HepG2 (cell line): Measurements from ENCODE around the gene SLC25A47. TPM values are rescaled to one million over a fixed set of nuclear protein-coding genes. Genes with fewer than 3 reads are reported as not detected.

Experiments used
- RARA ChIP-seq: IDR thresholded peaks from 2 replicates; pipeline ENCODE4 v1.6.1; 2016; ENCODE audit warnings: missing genetic modification reagents, missing compliant biosample characterization
- RXRA ChIP-seq: sonication (generic); formaldehyde crosslinking; IDR thresholded peaks from 2 replicates; pipeline ENCODE4 v1.5.1; 2020; ENCODE audit warnings: missing genetic modification reagents
- SKI ChIP-seq: fragments of 450-650 bp; IDR thresholded peaks from one replicate; pipeline ENCODE4 v1.6.1; 2018; ENCODE audit warnings: mild to moderate bottlenecking; ENCODE audit not compliant: partially characterized antibody
- ZNF263 ChIP-seq: sonication (generic); formaldehyde crosslinking; IDR thresholded peaks from 2 replicates; pipeline ENCODE4 v1.4.0; 2020; ENCODE audit warnings: missing genetic modification reagents
- ZNF326 ChIP-seq: sonication (generic); formaldehyde crosslinking; IDR thresholded peaks from 2 replicates; pipeline ENCODE4 v1.4.0; 2020; ENCODE audit warnings: missing genetic modification reagents, borderline replicate concordance
- polyA plus RNA-seq, 8 experiments: library from polyadenylated mRNA; depleted of rRNA in 3 of 8; stranded (reverse) in 7 of 8; unstranded in 1 of 8; fragments of >200 nt; fragmentation: Illumina TruSeq in 4 of 8; extraction: Trizol in 4 of 8; gene quantifications; 2 replicates each; pipeline versions ENCODE4 v1.2.1 to v1.2.3, GENCODE V29; 2011 to 2016; ENCODE audit warnings: low read depth in 4 of 8, missing spikeins in 1 of 8, mixed read lengths in 1 of 8; ENCODE audit not compliant: insufficient read depth in 1 of 8
- total RNA-seq, 5 experiments: library from RNA; depleted of rRNA; stranded (reverse); fragments of >200 nt; fragmentation: Illumina TruSeq; extraction: Trizol; gene quantifications; 2 replicates each; pipeline ENCODE4 v1.2.3, GENCODE V29; 2016; ENCODE audit warnings: low read depth in 1 of 5
- TF ChIP-seq, protein P1 (sequence below): sonication (generic); formaldehyde crosslinking; IDR thresholded peaks from 2 replicates; pipeline ENCODE4 v1.4.0; 2020; ENCODE audit warnings: missing genetic modification reagents
- TF ChIP-seq, protein P2 (sequence below): sonication (generic); formaldehyde crosslinking; IDR thresholded peaks from 2 replicates; pipeline ENCODE4 v1.4.0; 2020; ENCODE audit warnings: missing genetic modification reagents
- TF ChIP-seq, protein P3 (sequence below), 2 experiments: sonication (generic) in 1 of 2; formaldehyde crosslinking in 1 of 2; IDR thresholded peaks; 2 replicates each; pipeline versions ENCODE4 v1.5.1 to v1.6.1; 2011 to 2020; ENCODE audit warnings: borderline replicate concordance in 1 of 2, low read depth in 1 of 2, low read length in 1 of 2, mild to moderate bottlenecking in 1 of 2, missing genetic modification reagents in 1 of 2, moderate library complexity in 1 of 2
- TF ChIP-seq, protein P4 (sequence below): sonication (generic); formaldehyde crosslinking; IDR thresholded peaks from 2 replicates; pipeline ENCODE4 v1.8.0; 2022; ENCODE audit warnings: missing genetic modification reagents, mild to moderate bottlenecking, borderline replicate concordance
- TF ChIP-seq, protein P5 (sequence below): sonication (generic); formaldehyde crosslinking; IDR thresholded peaks from 2 replicates; pipeline ENCODE4 v1.5.1; 2020; ENCODE audit warnings: mild to moderate bottlenecking, missing genetic modification reagents, moderate library complexity
- TF ChIP-seq, protein P6 (sequence below): sonication (generic); formaldehyde crosslinking; IDR thresholded peaks from 2 replicates; pipeline ENCODE4 v1.9.0; 2022; ENCODE audit warnings: missing genetic modification reagents, mild to moderate bottlenecking, borderline replicate concordance
- TF ChIP-seq, protein P7 (sequence below): sonication (generic); formaldehyde crosslinking; IDR thresholded peaks from 2 replicates; pipeline ENCODE4 v1.8.0; 2022; ENCODE audit warnings: missing genetic modification reagents, mild to moderate bottlenecking, moderate library complexity, borderline replicate concordance

The SLC25A47 gene
- total and polyA plus RNA-seq, 2 of the 13 experiments (the other 11 are each of a cell fraction or from before 2014, with no cell fraction given) = 1.0 to 1.7 TPM

DNA sequence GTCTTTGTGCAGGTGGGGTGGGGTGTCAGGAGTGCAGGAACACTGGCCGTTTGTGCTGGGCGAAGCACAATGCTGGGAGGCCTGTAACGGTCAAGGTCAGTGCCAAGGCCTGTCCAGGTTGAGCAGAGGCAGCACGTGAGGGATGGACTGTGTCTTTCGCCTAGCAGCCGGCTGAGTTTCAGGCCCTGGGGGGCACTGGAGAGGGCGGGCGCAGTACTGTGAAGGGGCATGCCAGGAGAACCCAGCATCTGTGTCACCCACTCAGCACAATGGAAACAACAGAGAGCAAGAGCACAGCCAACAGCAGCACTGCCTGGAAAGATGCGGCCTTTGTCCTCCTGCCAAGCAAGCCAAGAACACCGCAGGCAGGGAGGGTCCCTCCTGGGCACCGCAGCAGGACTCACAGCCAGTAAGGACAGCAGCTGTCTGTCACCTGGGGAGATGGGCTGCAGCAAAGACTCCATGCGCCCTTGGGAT, 25.2 kb downstream of the SLC25A47 start (continued):
- TF ChIP-seq, protein P1, sequence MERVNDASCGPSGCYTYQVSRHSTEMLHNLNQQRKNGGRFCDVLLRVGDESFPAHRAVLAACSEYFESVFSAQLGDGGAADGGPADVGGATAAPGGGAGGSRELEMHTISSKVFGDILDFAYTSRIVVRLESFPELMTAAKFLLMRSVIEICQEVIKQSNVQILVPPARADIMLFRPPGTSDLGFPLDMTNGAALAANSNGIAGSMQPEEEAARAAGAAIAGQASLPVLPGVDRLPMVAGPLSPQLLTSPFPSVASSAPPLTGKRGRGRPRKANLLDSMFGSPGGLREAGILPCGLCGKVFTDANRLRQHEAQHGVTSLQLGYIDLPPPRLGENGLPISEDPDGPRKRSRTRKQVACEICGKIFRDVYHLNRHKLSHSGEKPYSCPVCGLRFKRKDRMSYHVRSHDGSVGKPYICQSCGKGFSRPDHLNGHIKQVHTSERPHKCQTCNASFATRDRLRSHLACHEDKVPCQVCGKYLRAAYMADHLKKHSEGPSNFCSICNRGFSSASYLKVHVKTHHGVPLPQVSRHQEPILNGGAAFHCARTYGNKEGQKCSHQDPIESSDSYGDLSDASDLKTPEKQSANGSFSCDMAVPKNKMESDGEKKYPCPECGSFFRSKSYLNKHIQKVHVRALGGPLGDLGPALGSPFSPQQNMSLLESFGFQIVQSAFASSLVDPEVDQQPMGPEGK = peak; percentile 52; the same call in 1 of the 2 replicates
- TF ChIP-seq, protein P2, sequence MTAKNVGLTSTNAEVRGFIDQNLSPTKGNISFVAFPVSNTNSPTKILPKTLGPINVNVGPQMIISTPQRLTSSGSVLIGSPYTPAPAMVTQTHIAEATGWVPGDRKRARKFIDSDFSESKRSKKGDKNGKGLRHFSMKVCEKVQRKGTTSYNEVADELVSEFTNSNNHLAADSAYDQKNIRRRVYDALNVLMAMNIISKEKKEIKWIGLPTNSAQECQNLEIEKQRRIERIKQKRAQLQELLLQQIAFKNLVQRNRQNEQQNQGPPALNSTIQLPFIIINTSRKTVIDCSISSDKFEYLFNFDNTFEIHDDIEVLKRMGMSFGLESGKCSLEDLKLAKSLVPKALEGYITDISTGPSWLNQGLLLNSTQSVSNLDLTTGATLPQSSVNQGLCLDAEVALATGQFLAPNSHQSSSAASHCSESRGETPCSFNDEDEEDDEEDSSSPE (CRISPR knock-in tag) = no peak
- TF ChIP-seq, protein P3, sequence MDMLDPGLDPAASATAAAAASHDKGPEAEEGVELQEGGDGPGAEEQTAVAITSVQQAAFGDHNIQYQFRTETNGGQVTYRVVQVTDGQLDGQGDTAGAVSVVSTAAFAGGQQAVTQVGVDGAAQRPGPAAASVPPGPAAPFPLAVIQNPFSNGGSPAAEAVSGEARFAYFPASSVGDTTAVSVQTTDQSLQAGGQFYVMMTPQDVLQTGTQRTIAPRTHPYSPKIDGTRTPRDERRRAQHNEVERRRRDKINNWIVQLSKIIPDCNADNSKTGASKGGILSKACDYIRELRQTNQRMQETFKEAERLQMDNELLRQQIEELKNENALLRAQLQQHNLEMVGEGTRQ (IDR thresholded peaks at IDR 0.05; ENCODE audit: low read depth, low read length) = 0 out of 2 replicates have a peak, but pooled peaks have one; percentile 12
- TF ChIP-seq, protein P3 (CRISPR knock-in tag; IDR thresholded peaks at IDR 0.05; ENCODE audit: borderline replicate concordance) = no peak
- TF ChIP-seq ZNF326 (CRISPR knock-in tag) = no peak
- peak; percentile 64 for TF ChIP-seq SKI
- TF ChIP-seq, protein P4, sequence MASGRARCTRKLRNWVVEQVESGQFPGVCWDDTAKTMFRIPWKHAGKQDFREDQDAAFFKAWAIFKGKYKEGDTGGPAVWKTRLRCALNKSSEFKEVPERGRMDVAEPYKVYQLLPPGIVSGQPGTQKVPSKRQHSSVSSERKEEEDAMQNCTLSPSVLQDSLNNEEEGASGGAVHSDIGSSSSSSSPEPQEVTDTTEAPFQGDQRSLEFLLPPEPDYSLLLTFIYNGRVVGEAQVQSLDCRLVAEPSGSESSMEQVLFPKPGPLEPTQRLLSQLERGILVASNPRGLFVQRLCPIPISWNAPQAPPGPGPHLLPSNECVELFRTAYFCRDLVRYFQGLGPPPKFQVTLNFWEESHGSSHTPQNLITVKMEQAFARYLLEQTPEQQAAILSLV (CRISPR knock-in tag) = no peak
- TF ChIP-seq RXRA (CRISPR knock-in tag) = peak; percentile 50; the same call in 1 of the 2 replicates
- TF ChIP-seq, protein P5, sequence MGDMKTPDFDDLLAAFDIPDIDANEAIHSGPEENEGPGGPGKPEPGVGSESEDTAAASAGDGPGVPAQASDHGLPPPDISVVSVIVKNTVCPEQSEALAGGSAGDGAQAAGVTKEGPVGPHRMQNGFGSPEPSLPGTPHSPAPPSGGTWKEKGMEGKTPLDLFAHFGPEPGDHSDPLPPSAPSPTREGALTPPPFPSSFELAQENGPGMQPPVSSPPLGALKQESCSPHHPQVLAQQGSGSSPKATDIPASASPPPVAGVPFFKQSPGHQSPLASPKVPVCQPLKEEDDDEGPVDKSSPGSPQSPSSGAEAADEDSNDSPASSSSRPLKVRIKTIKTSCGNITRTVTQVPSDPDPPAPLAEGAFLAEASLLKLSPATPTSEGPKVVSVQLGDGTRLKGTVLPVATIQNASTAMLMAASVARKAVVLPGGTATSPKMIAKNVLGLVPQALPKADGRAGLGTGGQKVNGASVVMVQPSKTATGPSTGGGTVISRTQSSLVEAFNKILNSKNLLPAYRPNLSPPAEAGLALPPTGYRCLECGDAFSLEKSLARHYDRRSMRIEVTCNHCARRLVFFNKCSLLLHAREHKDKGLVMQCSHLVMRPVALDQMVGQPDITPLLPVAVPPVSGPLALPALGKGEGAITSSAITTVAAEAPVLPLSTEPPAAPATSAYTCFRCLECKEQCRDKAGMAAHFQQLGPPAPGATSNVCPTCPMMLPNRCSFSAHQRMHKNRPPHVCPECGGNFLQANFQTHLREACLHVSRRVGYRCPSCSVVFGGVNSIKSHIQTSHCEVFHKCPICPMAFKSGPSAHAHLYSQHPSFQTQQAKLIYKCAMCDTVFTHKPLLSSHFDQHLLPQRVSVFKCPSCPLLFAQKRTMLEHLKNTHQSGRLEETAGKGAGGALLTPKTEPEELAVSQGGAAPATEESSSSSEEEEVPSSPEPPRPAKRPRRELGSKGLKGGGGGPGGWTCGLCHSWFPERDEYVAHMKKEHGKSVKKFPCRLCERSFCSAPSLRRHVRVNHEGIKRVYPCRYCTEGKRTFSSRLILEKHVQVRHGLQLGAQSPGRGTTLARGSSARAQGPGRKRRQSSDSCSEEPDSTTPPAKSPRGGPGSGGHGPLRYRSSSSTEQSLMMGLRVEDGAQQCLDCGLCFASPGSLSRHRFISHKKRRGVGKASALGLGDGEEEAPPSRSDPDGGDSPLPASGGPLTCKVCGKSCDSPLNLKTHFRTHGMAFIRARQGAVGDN = peak; percentile 54; the same call in 1 of the 2 replicates
- TF ChIP-seq, protein P6, sequence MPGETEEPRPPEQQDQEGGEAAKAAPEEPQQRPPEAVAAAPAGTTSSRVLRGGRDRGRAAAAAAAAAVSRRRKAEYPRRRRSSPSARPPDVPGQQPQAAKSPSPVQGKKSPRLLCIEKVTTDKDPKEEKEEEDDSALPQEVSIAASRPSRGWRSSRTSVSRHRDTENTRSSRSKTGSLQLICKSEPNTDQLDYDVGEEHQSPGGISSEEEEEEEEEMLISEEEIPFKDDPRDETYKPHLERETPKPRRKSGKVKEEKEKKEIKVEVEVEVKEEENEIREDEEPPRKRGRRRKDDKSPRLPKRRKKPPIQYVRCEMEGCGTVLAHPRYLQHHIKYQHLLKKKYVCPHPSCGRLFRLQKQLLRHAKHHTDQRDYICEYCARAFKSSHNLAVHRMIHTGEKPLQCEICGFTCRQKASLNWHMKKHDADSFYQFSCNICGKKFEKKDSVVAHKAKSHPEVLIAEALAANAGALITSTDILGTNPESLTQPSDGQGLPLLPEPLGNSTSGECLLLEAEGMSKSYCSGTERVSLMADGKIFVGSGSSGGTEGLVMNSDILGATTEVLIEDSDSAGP (CRISPR knock-in tag) = peak; percentile 52; the same call in 1 of the 2 replicates
- TF ChIP-seq ZNF263 (CRISPR knock-in tag) = no peak
- peak; percentile 71 for TF ChIP-seq RARA (CRISPR knock-in tag)
- TF ChIP-seq, protein P7, sequence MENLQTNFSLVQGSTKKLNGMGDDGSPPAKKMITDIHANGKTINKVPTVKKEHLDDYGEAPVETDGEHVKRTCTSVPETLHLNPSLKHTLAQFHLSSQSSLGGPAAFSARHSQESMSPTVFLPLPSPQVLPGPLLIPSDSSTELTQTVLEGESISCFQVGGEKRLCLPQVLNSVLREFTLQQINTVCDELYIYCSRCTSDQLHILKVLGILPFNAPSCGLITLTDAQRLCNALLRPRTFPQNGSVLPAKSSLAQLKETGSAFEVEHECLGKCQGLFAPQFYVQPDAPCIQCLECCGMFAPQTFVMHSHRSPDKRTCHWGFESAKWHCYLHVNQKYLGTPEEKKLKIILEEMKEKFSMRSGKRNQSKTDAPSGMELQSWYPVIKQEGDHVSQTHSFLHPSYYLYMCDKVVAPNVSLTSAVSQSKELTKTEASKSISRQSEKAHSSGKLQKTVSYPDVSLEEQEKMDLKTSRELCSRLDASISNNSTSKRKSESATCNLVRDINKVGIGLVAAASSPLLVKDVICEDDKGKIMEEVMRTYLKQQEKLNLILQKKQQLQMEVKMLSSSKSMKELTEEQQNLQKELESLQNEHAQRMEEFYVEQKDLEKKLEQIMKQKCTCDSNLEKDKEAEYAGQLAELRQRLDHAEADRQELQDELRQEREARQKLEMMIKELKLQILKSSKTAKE = peak; percentile 47; the same call in 1 of the 2 replicates
